HL-60 (cell line): ENCODE data around the gene LARP4.
"Not testable (repeated sequence)": the region's sequence is repeated elsewhere in the genome, so short reads cannot be mapped to it uniquely, and the experiment has no call there.

Experiments
- DNase-seq, 2 experiments: peaks; one replicate each; pipeline ENCODE4 v3.0.0-alpha.2; 2010 to 2020; ENCODE audit warnings: low read depth in 1 of 2, low spot score in 1 of 2
- H3K27ac ChIP-seq: fragments of 250-450 bp; sonication (Bioruptor Pico); replicated peaks from 2 replicates; pipeline ENCODE4 v1.5.1; 2020; ENCODE audit warnings: mild to moderate bottlenecking, moderate library complexity
- H3K27me3 ChIP-seq: fragments of 250-450 bp; sonication (Bioruptor Pico); 2 replicates; pipeline ENCODE4 v1.5.1; 2021; ENCODE audit warnings: mild to moderate bottlenecking, moderate library complexity; ENCODE audit not compliant: insufficient read depth, poor library complexity, severe bottlenecking
- H3K4me3 ChIP-seq: replicated peaks from 2 replicates; pipeline ENCODE4 v1.5.1; 2011; ENCODE audit warnings: mild to moderate bottlenecking, control low read depth, low read length; ENCODE audit not compliant: insufficient read depth
- GABPA ChIP-seq: IDR thresholded peaks from 2 replicates; pipeline ENCODE4 v1.6.1; 2012; ENCODE audit warnings: low read depth
- POLR2AphosphoS5 ChIP-seq: IDR thresholded peaks from 2 replicates; pipeline ENCODE4 v1.6.1; 2012; ENCODE audit warnings: low read depth
- REST ChIP-seq: IDR thresholded peaks from 2 replicates; pipeline ENCODE4 v1.6.1; 2012; ENCODE audit warnings: low read depth; ENCODE audit not compliant: insufficient replicate concordance
- SPI1 ChIP-seq: IDR thresholded peaks from 2 replicates; pipeline ENCODE4 v1.6.1; 2012; ENCODE audit warnings: low read depth, mild to moderate bottlenecking, borderline replicate concordance
- TF ChIP-seq, protein P1 (sequence below): IDR thresholded peaks from one replicate; pipeline ENCODE4 v1.5.1; 2011; ENCODE audit warnings: low read length, control low read depth, inconsistent platforms; ENCODE audit not compliant: insufficient read depth

Gene LARP4

DNA sequence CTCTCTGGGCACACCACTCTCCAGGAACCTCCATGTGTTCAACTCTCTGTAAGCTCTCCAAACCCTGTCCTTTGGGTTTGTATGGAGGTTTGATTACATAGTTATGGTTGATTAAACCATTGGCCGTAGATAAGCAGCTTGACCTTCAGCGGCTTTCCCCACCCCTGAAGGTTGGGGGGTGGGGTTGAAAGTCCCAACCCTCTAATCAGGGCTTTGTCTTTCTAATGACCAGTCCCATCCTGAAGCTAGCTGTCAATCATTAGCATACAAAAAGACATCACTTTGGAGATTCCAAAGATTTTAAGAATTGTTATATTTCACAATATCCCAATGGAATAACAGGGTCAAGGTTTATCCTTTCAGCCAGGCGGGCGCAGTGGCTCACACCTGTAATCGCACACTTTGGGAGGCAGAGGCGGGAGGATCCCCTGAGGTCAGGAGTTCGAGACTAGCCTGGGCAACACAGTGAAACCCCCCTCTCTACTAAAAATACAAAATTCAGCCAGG, 12.7 kb upstream of the LARP4 start:
- TF ChIP-seq REST: no peak
- no peak for TF ChIP-seq POLR2AphosphoS5
- no peak for TF ChIP-seq GABPA
- TF ChIP-seq SPI1: no peak
- no peak overlapping the region for H3K27ac ChIP-seq
- no peaks in the 10 kb centered on the region for H3K27me3 ChIP-seq
- DNase-seq: no peak
- no peak overlapping the region for H3K4me3 ChIP-seq

GRCh38 chr12:50388793-50389192, 11.9 kb upstream of the LARP4 start:
- H3K4me3 ChIP-seq, H3K27ac ChIP-seq, H3K27me3 ChIP-seq, DNase-seq: not testable (repeated sequence)

DNA sequence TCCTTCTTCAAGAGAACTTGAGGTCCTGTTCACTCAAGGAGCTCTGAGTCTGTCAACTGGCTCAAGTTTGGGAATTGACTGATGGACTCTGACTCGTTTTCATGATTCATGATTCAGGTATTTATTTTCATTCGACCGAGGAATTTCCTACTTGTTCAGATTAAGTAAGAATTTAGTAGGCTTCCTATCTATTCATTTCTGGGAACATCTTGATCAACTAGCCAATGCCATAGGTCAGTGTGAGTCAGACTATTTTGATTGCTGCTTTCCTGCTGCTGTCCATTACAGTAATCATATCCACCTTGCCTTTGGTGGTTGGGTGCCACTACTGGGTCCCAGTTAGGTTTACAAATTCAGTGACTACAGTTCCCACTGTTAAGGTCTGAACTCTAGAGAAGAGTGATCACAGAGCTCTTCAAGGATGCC, 10.4 kb upstream of the LARP4 start:
- TF ChIP-seq REST (no peak), SPI1 (no peak), GABPA (no peak), POLR2AphosphoS5 (no peak)
- TF ChIP-seq, protein P1, sequence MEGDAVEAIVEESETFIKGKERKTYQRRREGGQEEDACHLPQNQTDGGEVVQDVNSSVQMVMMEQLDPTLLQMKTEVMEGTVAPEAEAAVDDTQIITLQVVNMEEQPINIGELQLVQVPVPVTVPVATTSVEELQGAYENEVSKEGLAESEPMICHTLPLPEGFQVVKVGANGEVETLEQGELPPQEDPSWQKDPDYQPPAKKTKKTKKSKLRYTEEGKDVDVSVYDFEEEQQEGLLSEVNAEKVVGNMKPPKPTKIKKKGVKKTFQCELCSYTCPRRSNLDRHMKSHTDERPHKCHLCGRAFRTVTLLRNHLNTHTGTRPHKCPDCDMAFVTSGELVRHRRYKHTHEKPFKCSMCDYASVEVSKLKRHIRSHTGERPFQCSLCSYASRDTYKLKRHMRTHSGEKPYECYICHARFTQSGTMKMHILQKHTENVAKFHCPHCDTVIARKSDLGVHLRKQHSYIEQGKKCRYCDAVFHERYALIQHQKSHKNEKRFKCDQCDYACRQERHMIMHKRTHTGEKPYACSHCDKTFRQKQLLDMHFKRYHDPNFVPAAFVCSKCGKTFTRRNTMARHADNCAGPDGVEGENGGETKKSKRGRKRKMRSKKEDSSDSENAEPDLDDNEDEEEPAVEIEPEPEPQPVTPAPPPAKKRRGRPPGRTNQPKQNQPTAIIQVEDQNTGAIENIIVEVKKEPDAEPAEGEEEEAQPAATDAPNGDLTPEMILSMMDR: no peak
- DNase-seq: no peak
- Histone ChIP-seq H3K27ac (no peak overlapping the region), H3K4me3 (no peak overlapping the region), H3K27me3 (no peaks in the 10 kb centered on the region)

DNA sequence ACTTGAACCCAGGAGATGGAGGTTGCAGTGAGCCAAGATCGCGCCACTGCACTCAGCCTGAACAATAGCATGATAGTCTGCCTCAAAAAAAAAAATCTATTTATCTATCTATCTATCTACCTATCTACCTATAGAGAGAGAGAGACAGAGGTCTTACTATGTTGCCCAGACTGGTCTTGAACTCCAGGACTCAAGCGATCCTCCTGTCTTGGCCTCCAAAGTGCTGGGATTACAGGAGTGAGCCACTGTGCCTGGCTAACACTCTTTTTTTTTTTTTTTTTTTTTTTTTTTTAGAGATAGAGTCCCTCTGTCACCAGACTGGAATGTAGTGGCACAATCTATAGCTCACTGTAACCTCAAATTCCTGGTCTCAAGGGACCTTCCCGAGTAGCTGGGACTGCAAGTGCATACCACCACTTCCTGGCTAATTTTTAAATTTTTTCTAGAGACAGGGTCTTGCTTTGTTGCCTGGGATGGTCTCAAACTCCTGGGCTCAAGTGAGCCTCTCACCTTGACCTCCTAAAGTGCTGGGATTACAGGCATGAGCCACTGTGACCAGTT, 6.1 kb upstream of the LARP4 start:
- no peak for DNase-seq
- Histone ChIP-seq H3K27ac (no peak overlapping the region), H3K4me3 (no peak overlapping the region), H3K27me3 (no peaks in the 10 kb centered on the region)
- no peak for TF ChIP-seq GABPA
- TF ChIP-seq SPI1: no peak
- TF ChIP-seq, protein P1: no peak
- no peak for TF ChIP-seq REST
